PC-9 (cell line): ENCODE results near the gene TSC22D2. TPM values are rescaled to one million over a fixed set of nuclear protein-coding genes. Genes with fewer than 3 reads are reported as not detected.

Source experiments
- BruUV-seq: library from RNA; stranded (reverse); fragments of 400-500 nt; replicated peaks from 2 replicates; lab custom pipeline; 2021; lab: Mats Ljungman, UMichigan
- CTCF ChIA-PET: fragments of 300-600 bp; sonication (Branson Sonifier 250); formaldehyde crosslinking; loops from one replicate; lab custom pipeline; 2022; ENCODE audit warnings: antibody characterized with exemption; lab: Charles Lee
- POLR2A ChIA-PET: fragments of 300-600 bp; sonication (Branson Sonifier 250); formaldehyde crosslinking; loops from one replicate; lab custom pipeline; 2022; ENCODE audit warnings: antibody characterized with exemption; ENCODE audit not compliant: unreplicated experiment; lab: Charles Lee
- DNase-seq, 2 experiments: peaks; one replicate each; pipeline versions ENCODE4 v3.0.0 to v3.0.0-alpha.2; 2015 to 2022; ENCODE audit warnings: mixed read lengths in 1 of 2
- H2AFZ ChIP-seq: fragments of 200-600 bp; sonication (generic); 2 replicates; pipeline ENCODE4 v1.8.1; 2017; ENCODE audit warnings: antibody characterized with exemption
- H3F3A ChIP-seq: fragments of 200-600 bp; sonication (generic); 2 replicates; pipeline ENCODE4 v1.8.1; 2017; ENCODE audit warnings: antibody characterized with exemption, mild to moderate bottlenecking, low read depth; ENCODE audit not compliant: insufficient read depth
- H3K27ac ChIP-seq: fragments of 200-600 bp; sonication (generic); 2 replicates; pipeline ENCODE4 v1.6.1; 2016; ENCODE audit warnings: mixed run types
- H3K27me3 ChIP-seq: fragments of 200-600 bp; sonication (generic); 2 replicates; pipeline ENCODE4 v1.6.1; 2016; ENCODE audit warnings: low read depth, mixed run types; ENCODE audit not compliant: insufficient read depth
- H3K36me3 ChIP-seq: fragments of 200-600 bp; sonication (generic); 2 replicates; pipeline ENCODE4 v1.6.1; 2016; ENCODE audit warnings: low read depth, mixed run types
- H3K4me1 ChIP-seq: fragments of 200-600 bp; sonication (generic); replicated peaks from 2 replicates; pipeline ENCODE4 v1.6.1; 2016; ENCODE audit warnings: mixed run types; ENCODE audit not compliant: insufficient read depth
- H3K4me2 ChIP-seq: fragments of 200-600 bp; sonication (generic); 2 replicates; pipeline ENCODE4 v1.6.1; 2017; ENCODE audit warnings: mixed run types
- H3K4me3 ChIP-seq: fragments of 200-600 bp; sonication (generic); 2 replicates; pipeline ENCODE4 v1.6.1; 2016; ENCODE audit warnings: mixed run types
- H3K79me2 ChIP-seq: fragments of 200-600 bp; sonication (generic); 2 replicates; pipeline ENCODE4 v1.6.1; 2017; ENCODE audit warnings: low read depth, mixed run types
- H3K9me2 ChIP-seq: fragments of 200-600 bp; sonication (generic); 2 replicates; pipeline ENCODE4 v1.8.1; 2017; ENCODE audit warnings: mild to moderate bottlenecking; ENCODE audit not compliant: insufficient read depth
- H3K9me3 ChIP-seq: fragments of 200-600 bp; sonication (generic); 2 replicates; pipeline ENCODE4 v1.8.1; 2016; ENCODE audit warnings: low read depth; ENCODE audit not compliant: insufficient read depth
- H4K20me1 ChIP-seq: fragments of 200-600 bp; sonication (generic); 2 replicates; pipeline ENCODE4 v1.8.1; 2017; ENCODE audit not compliant: insufficient read depth
- CTCF ChIP-seq: fragments of 200-600 bp; sonication (generic); conservative IDR thresholded peaks from 2 replicates; pipeline ENCODE4 v1.6.1; 2017; ENCODE audit warnings: mixed run types, antibody characterized with exemption, mild to moderate bottlenecking, moderate library complexity
- EZH2 ChIP-seq: fragments of 200-600 bp; sonication (generic); IDR thresholded peaks from 2 replicates; pipeline ENCODE4 v1.8.0; 2017; ENCODE audit warnings: antibody characterized with exemption, low read depth
- intact Hi-C: fragments of 100-400 bp; cut with micrococcal nuclease; formaldehyde crosslinking; loops from one replicate; pipeline ENCODE4 v1.10.0; 2022; ENCODE audit not compliant: unreplicated experiment
- total RNA-seq: library from RNA; stranded (reverse); gene quantifications from 2 replicates; pipeline ENCODE4 v1.2.3, GENCODE V29; 2021

The TSC22D2 gene
- total RNA-seq, 1 experiment from 2014 or later: 32.0 TPM

GRCh38 chr3:150362515-150363302 lies 45.4 kb upstream of the TSC22D2 start:
- Histone ChIP-seq H3K4me1 (peaks cover 37% of the 10 kb centered on the region), H2AFZ (peak overlapping the region; percentile 46; the same call in 1 of the 2 replicates), H3K9me3 (no peaks in the 10 kb centered on the region), H3F3A (peaks cover 17% of the 10 kb centered on the region), H3K27me3 (no peaks in the 10 kb centered on the region), H3K27ac (peak overlapping the region; percentile 74), H3K4me2 (peak overlapping the region; percentile 49), H4K20me1 (no peaks in the 10 kb centered on the region), H3K36me3 (no peaks in the 10 kb centered on the region), H3K79me2 (no peaks in the 10 kb centered on the region), H3K4me3 (no peak overlapping the region), H3K9me2 (no peaks in the 10 kb centered on the region)
- intact Hi-C loops: no loop called here
- ChIA-PET POLR2A (interaction anchor here (0.7 kb wide), 2 partner anchors 9 to 146 kb away, joined by 4 to 6 read pairs; no protein-coding TSS in a partner anchor), CTCF (interaction anchor here (1.0 kb wide), 1 partner anchor 13 kb away, joined by 4 read pairs; no protein-coding TSS in a partner anchor)
- TF ChIP-seq EZH2: no peak
- no peak for TF ChIP-seq CTCF
- DNase-seq: peak; percentile 17 to 80
- BruUV-seq: no TSS peak

GRCh38 chr3:150363420-150363819 lies 44.7 kb upstream of the TSC22D2 start:
- BruUV-seq: no TSS peak
- Histone ChIP-seq H3K27ac (peak overlapping the region; percentile 74), H3F3A (peaks cover 17% of the 10 kb centered on the region), H3K79me2 (no peaks in the 10 kb centered on the region), H3K36me3 (no peaks in the 10 kb centered on the region), H3K4me1 (peaks cover 37% of the 10 kb centered on the region), H3K9me2 (no peaks in the 10 kb centered on the region), H3K27me3 (no peaks in the 10 kb centered on the region), H3K4me3 (no peak overlapping the region), H4K20me1 (no peaks in the 10 kb centered on the region), H3K9me3 (no peaks in the 10 kb centered on the region), H3K4me2 (no peak overlapping the region), H2AFZ (no peak overlapping the region)
- TF ChIP-seq CTCF (no peak), EZH2 (no peak)
- DNase-seq: no peak
- ChIA-PET POLR2A (no interaction called here), CTCF (no interaction called here)
- intact Hi-C loops: no loop called here

GRCh38 chr3:150365132-150365604 lies 42.9 kb upstream of the TSC22D2 start:
- Histone ChIP-seq H2AFZ (no peak overlapping the region), H3K27me3 (no peaks in the 10 kb centered on the region), H3K27ac (no peak overlapping the region), H3K79me2 (no peaks in the 10 kb centered on the region), H3K9me3 (no peaks in the 10 kb centered on the region), H3K4me3 (no peak overlapping the region), H3K9me2 (no peaks in the 10 kb centered on the region), H3F3A (peaks cover 27% of the 10 kb centered on the region), H4K20me1 (no peaks in the 10 kb centered on the region), H3K4me2 (peak overlapping the region; percentile 18; the same call in 1 of the 2 replicates), H3K4me1 (peaks cover 45% of the 10 kb centered on the region), H3K36me3 (no peaks in the 10 kb centered on the region)
- intact Hi-C loops: no loop called here
- no TSS peak for BruUV-seq
- ChIA-PET POLR2A (interaction anchor here (0.6 to 0.8 kb wide), 2 partner anchors 17 to 51 kb away, joined by 4 to 5 read pairs; no protein-coding TSS in a partner anchor), CTCF (no interaction called here)
- TF ChIP-seq CTCF (no peak), EZH2 (no peak)
- DNase-seq: peak in 1 of 2 experiments; percentile 57
